Left kidney (tissue), 1 donor: ENCODE measurements around the gene SCGB1C1. TPM values are rescaled to one million over a fixed set of nuclear protein-coding genes. Genes with fewer than 3 reads are reported as not detected.

Experiments used
- polyA plus RNA-seq: library from polyadenylated mRNA; unstranded; fragments of 120-200 nt; gene quantifications from one replicate; pipeline ENCODE4 v1.2.1, GENCODE V29; 2013; ENCODE audit not compliant: insufficient read length

The SCGB1C1 gene
- polyA plus RNA-seq, 1 donor, result 1.1 TPM

Other genes with a start within 250 kb of the SCGB1C1 start
- gene BET1L, start 14.3 kb downstream of the SCGB1C1 start, polyA plus RNA-seq, result 41.5 TPM
- 84.0 TPM for gene RIC8A, start 14.6 kb downstream of the SCGB1C1 start, polyA plus RNA-seq
- gene SIRT3, start 43.3 kb downstream of the SCGB1C1 start, polyA plus RNA-seq, result 38.4 TPM
- 156 TPM for gene PSMD13, start 43.9 kb downstream of the SCGB1C1 start, polyA plus RNA-seq
- 0.35 TPM for gene NLRP6, start 85.3 kb downstream of the SCGB1C1 start, polyA plus RNA-seq
- gene PGGHG, start 96.0 kb downstream of the SCGB1C1 start, polyA plus RNA-seq, result 22.3 TPM
- 0.25 TPM for gene IFITM5, start 106.4 kb downstream of the SCGB1C1 start, polyA plus RNA-seq
- 189 TPM for gene IFITM2, start 114.7 kb downstream of the SCGB1C1 start, polyA plus RNA-seq
- gene IFITM1, start 121.0 kb downstream of the SCGB1C1 start, polyA plus RNA-seq, result 38.1 TPM
- gene IFITM3, start 127.8 kb downstream of the SCGB1C1 start, polyA plus RNA-seq, result 235 TPM
- 65.8 TPM for gene B4GALNT4, start 176.4 kb downstream of the SCGB1C1 start, polyA plus RNA-seq
- gene PKP3, start 201.1 kb downstream of the SCGB1C1 start, polyA plus RNA-seq, result 6.6 TPM
- 38.3 TPM for gene SIGIRR, start 221.9 kb downstream of the SCGB1C1 start, polyA plus RNA-seq
- gene ANO9, start 248.9 kb downstream of the SCGB1C1 start, polyA plus RNA-seq, result 10.6 TPM